ENCODE results near the gene PRKG1.

DNA sequence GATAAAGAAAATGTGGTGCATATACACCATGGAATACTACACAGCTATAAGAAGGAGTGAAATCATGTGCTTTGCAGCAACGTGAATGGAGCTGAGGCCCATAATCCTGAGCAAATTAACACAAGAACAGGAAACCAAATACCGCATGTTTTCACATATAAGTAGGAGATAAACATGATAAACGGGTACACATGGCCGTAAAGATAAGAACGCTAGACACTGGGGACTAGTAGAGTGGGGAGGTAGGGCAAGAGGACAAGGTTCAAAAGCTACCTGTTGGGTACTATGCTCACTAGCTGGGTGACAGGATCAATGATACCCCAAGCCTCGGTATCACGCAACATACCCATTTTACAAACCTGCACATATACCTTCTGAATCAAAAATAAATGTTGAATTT, 511.5 kb downstream of the PRKG1 start:
- no peak for TF ChIP-seq CTCF (conservative IDR thresholded peaks at IDR 0.05; ENCODE audit: low read depth, low read length)
- no peak for TF ChIP-seq EZH2 (IDR thresholded peaks at IDR 0.05; ENCODE audit: low read length, unreplicated experiment)
